Measurements from ENCODE around the gene MAP2K3. TPM values are rescaled to one million over a fixed set of nuclear protein-coding genes. Genes with fewer than 3 reads are reported as not detected.

The MAP2K3 gene
- total RNA-seq, 6 experiments from 2014 or later: 22.6 to 80.7 (median 60.7) TPM

GRCh38 chr17:21292867-21293830, 8.6 kb downstream of the MAP2K3 start:
- peak in 1 of 3 donors; percentile 18 for DNase-seq

DNA sequence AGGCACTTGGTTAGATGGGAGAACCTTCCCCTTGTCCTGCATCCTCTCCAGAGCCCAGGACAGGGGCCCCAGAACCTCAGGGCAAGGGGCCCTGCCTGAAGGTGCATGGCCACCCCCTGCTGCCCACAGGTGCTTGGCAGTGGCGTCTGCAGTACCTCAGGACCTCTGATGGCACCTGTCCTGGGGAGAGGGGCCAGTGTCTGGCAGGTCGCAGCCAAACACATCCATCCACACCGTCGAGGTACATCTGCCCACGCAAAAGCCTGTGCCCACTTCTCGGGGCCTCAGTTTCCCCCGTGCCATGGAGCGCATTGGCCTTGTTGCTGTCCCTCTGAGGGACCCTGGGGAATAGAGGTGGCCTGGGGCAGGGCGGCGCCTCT, 9.3 kb downstream of the MAP2K3 start:
- peak in 1 of 3 donors; percentile 17 for DNase-seq
- Histone ChIP-seq H3K9me3 (no peaks in the 10 kb centered on the region), H3K36me3 (peaks cover 0 to 8% (median 0%) of the 10 kb centered on the region in 4 donors), H3K4me3 (no peak overlapping the region), H3K27me3 (no peaks in the 10 kb centered on the region), H3K27ac (no peak overlapping the region), H3K4me1 (peaks cover 0 to 19% (median 5%) of the 10 kb centered on the region in 4 donors)
- intact Hi-C loops (cut with DNase I): no loop called here
- ATAC-seq: no peak
- TF ChIP-seq POLR2A (IDR thresholded peaks at IDR 0.05) (no peak), CTCF (IDR thresholded peaks at IDR 0.05) (no peak)
- WGBS (ENCODE audit: insufficient coverage, low coverage, low lambda C conversion rate, missing lambda C conversion rate): 66% methylated on average over 8 of the region's 10 CpGs

More at GRCh38 chr17:21292867-21293830, 8.6 kb downstream of the MAP2K3 start:
- Histone ChIP-seq H3K9me3 (no peaks in the 10 kb centered on the region), H3K27me3 (no peaks in the 10 kb centered on the region), H3K4me3 (no peak overlapping the region), H3K27ac (no peak overlapping the region), H3K4me1 (peaks cover 0 to 26% (median 8%) of the 10 kb centered on the region in 4 donors), H3K36me3 (peaks cover 0 to 1% (median 0%) of the 10 kb centered on the region in 4 donors)
- intact Hi-C loops (cut with DNase I): no loop called here
- WGBS (ENCODE audit: insufficient coverage, low coverage, low lambda C conversion rate, missing lambda C conversion rate): 56% methylated on average over 11 of the region's 20 CpGs
- TF ChIP-seq CTCF (IDR thresholded peaks at IDR 0.05) (no peak), POLR2A (IDR thresholded peaks at IDR 0.05) (no peak)
- no peak for ATAC-seq

- intact Hi-C loops (cut with DNase I): no loop called here
- Histone ChIP-seq H3K4me1 (peaks cover 0 to 12% (median 2%) of the 10 kb centered on the region in 4 donors), H3K27ac (no peak overlapping the region), H3K36me3 (peaks cover 0 to 15% (median under 1%) of the 10 kb centered on the region in 4 donors), H3K27me3 (no peaks in the 10 kb centered on the region), H3K9me3 (no peaks in the 10 kb centered on the region), H3K4me3 (no peak overlapping the region)
- DNase-seq (peak in 1 of 3 donors; percentile 29), ATAC-seq (no peak)
- 64% methylated on average over 11 of the region's 12 CpGs for WGBS (ENCODE audit: insufficient coverage, low coverage, low lambda C conversion rate, missing lambda C conversion rate)
- TF ChIP-seq POLR2A (IDR thresholded peaks at IDR 0.05) (no peak), CTCF (IDR thresholded peaks at IDR 0.05) (no peak)
Measured at GRCh38 chr17:21294321-21295035, 10.0 kb downstream of the MAP2K3 start.

DNA sequence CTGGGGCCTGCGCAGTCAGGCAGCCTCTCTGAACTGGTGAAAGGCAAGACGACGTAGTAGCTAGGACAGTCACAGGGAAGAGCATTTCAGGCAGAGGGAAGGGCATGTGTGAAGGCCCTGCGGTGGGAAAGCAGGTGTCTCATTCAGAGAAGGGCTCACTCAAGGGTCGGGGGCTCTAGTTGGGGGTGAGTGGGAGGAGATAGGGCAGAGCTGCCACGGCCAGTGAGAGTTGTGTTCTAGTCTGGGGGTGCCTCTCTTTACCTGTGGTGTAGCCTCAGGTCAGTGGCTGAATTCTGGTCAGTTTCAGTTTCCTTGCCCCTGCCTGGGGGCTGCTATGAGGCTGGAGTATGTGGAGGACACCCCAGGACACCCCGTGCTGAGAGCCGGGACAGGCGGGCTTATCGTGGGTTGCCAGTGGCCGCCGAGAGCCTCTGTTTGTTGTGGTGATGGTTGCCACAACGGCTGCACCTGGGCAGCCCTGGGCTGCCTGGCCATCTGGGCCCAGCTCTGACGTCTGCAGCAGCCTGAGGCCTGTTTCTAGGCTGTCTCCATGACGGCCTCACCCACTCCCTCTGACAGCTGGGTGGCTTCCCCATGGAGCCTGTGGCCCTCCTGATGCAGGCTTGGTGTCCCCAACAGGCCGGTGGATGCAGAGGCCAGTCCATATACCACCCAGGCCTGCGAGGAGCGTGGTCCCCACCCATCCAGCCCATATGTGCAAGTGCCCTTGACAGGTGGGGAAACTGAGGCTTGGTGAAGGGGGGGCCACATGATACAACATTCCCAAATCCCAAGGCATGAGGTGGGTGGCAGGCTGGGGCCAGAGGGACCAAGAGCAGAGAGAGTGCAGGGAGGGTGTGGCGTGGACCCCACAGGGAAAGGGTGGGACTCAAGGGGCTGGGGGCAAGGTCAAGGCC, 10.8 kb downstream of the MAP2K3 start:
- 66% methylated on average over 16 of the region's 19 CpGs for WGBS (ENCODE audit: insufficient coverage, low coverage, low lambda C conversion rate, missing lambda C conversion rate)
- intact Hi-C loops (cut with DNase I): no loop called here
- H3K27ac ChIP-seq: no peak overlapping the region
- DNase-seq (peak in 1 of 3 donors; percentile 29), ATAC-seq (peak in 2 of 4 donors; percentile 15 to 28)
- no peak for TF ChIP-seq POLR2A (IDR thresholded peaks at IDR 0.05)
- no peak for TF ChIP-seq CTCF (IDR thresholded peaks at IDR 0.05)
- no peaks in the 10 kb centered on the region for H3K9me3 ChIP-seq
- H3K4me1 ChIP-seq: peaks cover 0 to 4% (median 0%) of the 10 kb centered on the region in 4 donors
- H3K36me3 ChIP-seq: peaks cover 0 to 23% (median 6%) of the 10 kb centered on the region in 4 donors
- H3K4me3 ChIP-seq: no peak overlapping the region
- no peaks in the 10 kb centered on the region for H3K27me3 ChIP-seq

Data from right lobe of liver (tissue), 6 donors.